Ishikawa (cell line): ENCODE measurements around the gene NHEJ1.

Experiments used
- CEBPB ChIP-seq: IDR thresholded peaks from 2 replicates; pipeline ENCODE4 v1.6.1; 2012
- CREB1 ChIP-seq: IDR thresholded peaks from 2 replicates; pipeline ENCODE4 v1.6.1; 2012; ENCODE audit warnings: low read depth
- EGR1 ChIP-seq: IDR thresholded peaks from 2 replicates; pipeline ENCODE4 v1.6.1; 2012
- EP300 ChIP-seq: IDR thresholded peaks from 2 replicates; pipeline ENCODE4 v1.6.1; 2012; ENCODE audit warnings: borderline replicate concordance
- FOXM1 ChIP-seq: IDR thresholded peaks from 2 replicates; pipeline ENCODE4 v1.6.1; 2012; ENCODE audit warnings: low read depth, borderline replicate concordance
- MAX ChIP-seq: IDR thresholded peaks from 2 replicates; pipeline ENCODE4 v1.6.1; 2012
- NFIC ChIP-seq: IDR thresholded peaks from 2 replicates; pipeline ENCODE4 v1.6.1; 2012
- RAD21 ChIP-seq: IDR thresholded peaks from 2 replicates; pipeline ENCODE4 v1.6.1; 2012; ENCODE audit warnings: low read depth
- REST ChIP-seq: IDR thresholded peaks from 2 replicates; pipeline ENCODE4 v1.6.1; 2012; ENCODE audit warnings: low read depth, mild to moderate bottlenecking
- TAF1 ChIP-seq: IDR thresholded peaks from 2 replicates; pipeline ENCODE4 v1.6.1; 2012; ENCODE audit warnings: low read depth, mild to moderate bottlenecking
- TCF12 ChIP-seq: IDR thresholded peaks from 2 replicates; pipeline ENCODE4 v1.6.1; 2012; ENCODE audit warnings: low read depth
- TEAD4 ChIP-seq: IDR thresholded peaks from 2 replicates; pipeline ENCODE4 v1.6.1; 2012
- USF1 ChIP-seq: IDR thresholded peaks from 2 replicates; pipeline ENCODE4 v1.6.1; 2012
- YY1 ChIP-seq: IDR thresholded peaks from 2 replicates; pipeline ENCODE4 v1.6.1; 2012; ENCODE audit warnings: low read depth
- ZBTB7A ChIP-seq: IDR thresholded peaks from 2 replicates; pipeline ENCODE4 v1.6.1; 2012; ENCODE audit warnings: low read depth

Gene NHEJ1

GRCh38 chr2:219131744-219132143, 28.9 kb downstream of the NHEJ1 start:
- TF ChIP-seq EP300, result no peak
- no peak for TF ChIP-seq TEAD4

GRCh38 chr2:219131327-219131726, 29.3 kb downstream of the NHEJ1 start:
- TF ChIP-seq TAF1, result no peak

- no peak for TF ChIP-seq EP300
- TF ChIP-seq REST, result no peak
- TF ChIP-seq TAF1, result no peak
- TF ChIP-seq CEBPB, result no peak
- no peak for TF ChIP-seq FOXM1
- TF ChIP-seq TCF12, result no peak
- TF ChIP-seq USF1, result no peak
- no peak for TF ChIP-seq ZBTB7A
- no peak for TF ChIP-seq MAX
- TF ChIP-seq TEAD4, result no peak
- no peak for TF ChIP-seq YY1
- TF ChIP-seq RAD21, result no peak
- no peak for TF ChIP-seq EGR1
- TF ChIP-seq NFIC, result no peak
- no peak for TF ChIP-seq CREB1
These were observed 31.0 kb downstream of the NHEJ1 start for GRCh38 chr2:219129589-219129988.

- no peak for TF ChIP-seq CEBPB
- no peak for TF ChIP-seq FOXM1
- TF ChIP-seq EP300, result no peak
- TF ChIP-seq NFIC, result no peak
These were observed 32.2 kb downstream of the NHEJ1 start for GRCh38 chr2:219128396-219128795.

GRCh38 chr2:219127037-219127635, 33.5 kb downstream of the NHEJ1 start:
- TF ChIP-seq EGR1, result no peak
- no peak for TF ChIP-seq CEBPB
- no peak for TF ChIP-seq TAF1
- no peak for TF ChIP-seq USF1
- TF ChIP-seq ZBTB7A, result no peak
- no peak for TF ChIP-seq RAD21
- no peak for TF ChIP-seq TEAD4
- no peak for TF ChIP-seq FOXM1
- TF ChIP-seq CREB1, result no peak
- TF ChIP-seq YY1, result no peak
- no peak for TF ChIP-seq REST
- no peak for TF ChIP-seq EP300
- no peak for TF ChIP-seq MAX
- no peak for TF ChIP-seq NFIC
- TF ChIP-seq TCF12, result no peak

- TF ChIP-seq TCF12 (no peak), EP300 (no peak), EGR1 (no peak), RAD21 (no peak), CREB1 (no peak), CEBPB (no peak), YY1 (no peak), REST (no peak), FOXM1 (no peak), USF1 (no peak), MAX (no peak), NFIC (no peak), ZBTB7A (no peak), TEAD4 (no peak), TAF1 (no peak)
These were observed 34.1 kb downstream of the NHEJ1 start for GRCh38 chr2:219126555-219126954.
